HG03103 (cell line): ENCODE measurements around the gene VAMP7.
A peak's percentile ranks its signal among the peaks of the same experiment; 100 is the strongest.
"Not testable (repeated sequence)": the region's sequence is repeated elsewhere in the genome, so short reads cannot be mapped to it uniquely, and the experiment has no call there.

ENCODE experiments used
- ATAC-seq: cut with Tn5 transposase; IDR thresholded peaks from one replicate; pipeline ENCODE4 v1.9.1; 2021; ENCODE audit warnings: low read depth; ENCODE audit not compliant: unreplicated experiment

The VAMP7 gene

DNA sequence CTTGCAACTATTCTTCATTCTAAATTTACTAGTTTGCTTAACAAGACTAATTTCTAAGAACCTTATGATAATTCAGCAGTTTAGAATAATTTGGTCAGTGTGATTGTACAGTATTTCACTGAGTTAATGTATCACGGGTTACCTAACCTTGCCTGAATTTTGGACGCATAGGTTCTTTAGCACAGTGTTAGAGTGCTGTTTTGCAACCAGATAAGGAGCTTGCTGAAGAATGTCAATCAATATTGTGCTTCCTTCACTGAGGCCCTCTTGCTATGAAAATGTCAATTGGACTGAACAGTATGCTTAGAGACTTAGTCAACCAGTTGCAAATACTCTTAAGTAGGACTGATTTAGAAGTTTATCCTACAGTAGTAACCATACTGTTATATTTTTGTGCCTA, 19.6 kb downstream of the VAMP7 start:
- no peak for ATAC-seq

DNA sequence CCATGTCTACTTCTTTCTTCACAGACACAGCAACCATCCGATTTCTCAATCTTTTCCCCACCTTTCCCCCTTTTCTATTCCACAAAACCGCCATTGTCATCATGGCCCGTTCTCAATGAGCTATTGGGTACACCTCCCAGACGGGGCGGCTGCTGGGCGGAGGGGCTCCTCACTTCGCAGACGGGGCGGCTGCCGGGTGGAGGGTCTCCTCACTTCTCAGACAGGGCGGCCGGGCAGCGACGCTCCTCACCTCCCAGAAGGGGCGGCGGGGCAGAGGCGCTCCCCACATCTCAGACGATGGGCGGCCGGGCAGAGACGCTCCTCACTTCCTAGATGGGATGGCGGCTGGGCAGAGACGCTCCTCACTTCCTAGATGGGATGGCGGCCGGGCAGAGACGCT, 26.5 kb downstream of the VAMP7 start:
- ATAC-seq: not testable (repeated sequence)

DNA sequence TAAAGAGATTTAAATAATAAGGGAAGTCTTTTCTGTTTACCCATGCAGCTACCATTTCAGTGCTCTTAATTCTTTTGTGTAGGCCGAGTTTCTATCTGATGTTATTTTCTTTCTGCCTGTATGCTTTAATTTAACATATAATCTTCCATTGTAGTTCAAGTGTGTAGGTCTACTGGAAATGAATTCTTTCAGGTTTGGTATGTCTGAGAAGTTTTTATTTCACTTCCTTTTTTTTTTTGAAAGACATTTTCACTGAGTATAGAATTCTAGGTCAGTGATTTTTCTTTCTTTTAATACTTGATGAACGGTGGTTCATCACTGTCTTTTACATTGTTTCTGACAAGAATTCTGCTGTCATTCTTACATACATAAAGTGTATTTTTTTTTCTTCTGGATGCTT, 42.1 kb downstream of the VAMP7 start:
- no peak for ATAC-seq

DNA sequence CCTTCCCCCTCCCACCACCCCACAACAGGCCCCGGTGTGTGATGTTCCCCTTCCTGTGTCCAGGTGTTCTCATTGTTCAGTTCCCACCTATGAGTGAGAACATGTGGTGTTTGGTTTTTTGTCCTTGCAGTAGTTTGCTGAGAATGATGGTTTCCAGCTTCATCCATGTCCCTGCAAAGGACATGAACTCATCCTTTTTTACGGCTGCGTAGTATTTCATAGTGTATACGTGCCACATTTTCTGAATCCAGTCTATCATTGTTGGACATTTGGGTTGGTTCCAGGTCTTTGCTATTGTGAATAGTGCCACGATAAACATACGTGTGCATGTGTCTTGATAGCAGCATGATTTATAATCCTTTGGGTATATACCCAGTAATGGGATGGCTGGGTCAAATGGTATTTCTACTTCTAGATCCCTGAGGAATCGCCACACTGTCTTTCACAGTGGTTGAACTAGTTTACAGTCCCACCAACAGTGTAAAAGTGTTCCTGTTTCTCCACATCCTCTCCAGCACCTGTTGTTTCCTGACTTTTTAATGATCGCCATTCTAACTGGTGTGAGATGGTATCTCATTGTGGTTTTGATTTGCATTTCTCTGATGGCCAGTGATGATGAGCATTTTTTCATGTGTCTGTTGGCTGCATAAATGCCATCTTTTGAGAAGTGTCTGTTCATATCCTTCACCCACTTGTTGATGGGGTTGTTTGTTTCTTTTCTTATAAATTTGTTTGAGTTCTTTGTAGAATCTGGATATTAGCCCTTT, 49.9 kb downstream of the VAMP7 start:
- ATAC-seq: not testable (repeated sequence)

DNA sequence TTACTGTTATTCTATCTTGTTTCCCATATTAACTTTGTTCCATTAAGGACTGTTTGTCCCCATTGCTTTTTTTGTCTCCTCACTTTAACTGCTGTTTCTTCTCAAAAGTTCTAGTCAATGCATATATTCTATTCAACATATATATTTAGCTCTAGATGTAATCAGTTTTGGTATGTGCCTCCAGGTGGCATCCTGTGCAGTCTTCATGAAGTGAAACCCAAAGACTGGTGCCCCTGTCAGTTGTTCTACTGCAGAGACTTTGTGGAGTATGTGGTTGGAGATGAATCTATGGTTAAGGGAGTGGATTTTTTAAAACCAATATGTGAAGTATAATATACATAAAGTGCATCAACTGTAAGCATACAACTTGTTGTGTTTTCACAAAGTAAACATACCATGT, 57.0 kb downstream of the VAMP7 start:
- no peak for ATAC-seq

DNA sequence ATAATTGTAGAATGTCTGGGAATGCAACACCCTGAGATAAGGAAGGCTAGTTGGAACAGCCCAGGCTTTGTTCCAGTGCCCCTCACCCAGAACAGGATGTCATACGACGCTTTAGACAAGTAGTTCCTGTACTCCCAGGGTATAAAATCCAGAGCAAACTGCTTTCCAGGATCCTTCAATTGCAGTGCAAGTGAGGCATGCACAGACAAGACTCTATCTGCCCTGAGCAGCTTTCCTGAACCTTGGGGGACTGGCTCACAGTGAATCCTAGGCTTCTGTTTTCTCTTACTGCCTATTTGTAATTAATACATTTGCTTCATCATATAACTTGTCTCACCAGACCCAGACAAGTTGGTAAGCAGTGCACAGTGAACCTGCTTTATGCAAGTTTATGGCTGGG, 68.0 kb downstream of the VAMP7 start:
- ATAC-seq: no peak

DNA sequence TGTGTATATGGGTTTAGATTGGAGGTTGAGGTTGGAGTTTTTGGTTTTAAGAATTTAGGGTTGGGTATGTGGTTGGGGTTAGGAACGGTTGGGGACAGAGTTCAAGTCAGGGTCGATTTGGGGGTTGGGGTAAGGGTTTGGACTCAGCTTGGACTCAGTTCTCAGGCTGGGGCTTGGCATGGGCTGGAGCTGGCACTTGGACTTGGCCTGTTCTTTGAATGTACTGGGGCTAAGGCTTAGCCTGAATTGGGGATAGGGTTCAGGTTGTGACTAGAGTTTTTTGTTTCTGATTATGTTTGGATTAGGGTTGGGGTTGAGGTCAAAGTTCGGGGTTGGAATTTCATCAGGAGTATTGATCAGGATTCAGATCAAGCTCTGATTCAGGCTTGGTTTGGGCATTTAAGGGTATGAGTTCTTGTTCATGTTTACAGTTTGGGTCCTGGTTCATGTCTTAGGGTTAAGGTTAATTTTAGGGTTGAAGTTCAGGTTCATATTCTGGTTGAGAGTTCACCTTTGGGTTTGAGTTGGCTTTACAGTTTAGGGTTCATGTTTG, 70.2 kb downstream of the VAMP7 start:
- no peak for ATAC-seq

DNA sequence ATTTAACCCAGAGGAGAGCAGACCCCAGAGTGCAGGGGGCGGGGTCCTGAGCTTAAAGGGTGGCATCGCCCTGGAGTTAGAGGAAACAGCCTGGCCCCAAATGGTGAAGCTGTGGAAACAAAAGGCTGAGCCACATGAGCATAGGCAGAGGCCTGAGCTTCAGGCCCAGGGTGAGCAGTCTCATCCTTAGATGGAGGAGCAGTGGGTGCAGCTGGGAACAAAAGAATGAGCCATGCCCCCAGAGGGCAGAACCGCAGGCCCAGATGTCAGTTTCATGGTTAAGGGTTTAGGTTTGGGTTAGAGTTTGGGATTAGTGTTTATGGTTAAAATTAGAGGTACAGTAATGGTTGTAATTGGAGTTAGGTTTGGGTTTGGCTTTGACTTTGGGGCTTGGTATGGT, 71.9 kb downstream of the VAMP7 start:
- no peak for ATAC-seq

DNA sequence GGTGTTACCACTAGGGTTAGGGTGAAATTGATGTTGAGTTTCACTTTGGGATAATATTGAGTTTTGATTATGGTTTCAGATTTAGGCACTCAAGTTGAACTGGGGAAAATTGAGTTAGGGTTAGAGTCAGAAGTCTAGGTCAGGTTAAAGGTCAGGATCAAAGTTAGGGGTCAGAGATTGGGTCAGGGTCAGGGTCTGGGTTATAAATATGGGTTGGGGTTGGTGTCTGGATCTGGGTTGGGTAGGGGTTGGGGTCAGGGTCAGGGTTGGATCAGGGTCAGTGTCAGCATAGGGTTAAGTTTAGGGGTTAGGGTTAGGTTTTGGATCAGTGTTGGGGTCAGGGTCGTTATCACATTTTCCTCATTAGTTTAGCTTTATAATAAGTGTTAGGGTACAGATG, 73.6 kb downstream of the VAMP7 start:
- ATAC-seq: no peak

DNA sequence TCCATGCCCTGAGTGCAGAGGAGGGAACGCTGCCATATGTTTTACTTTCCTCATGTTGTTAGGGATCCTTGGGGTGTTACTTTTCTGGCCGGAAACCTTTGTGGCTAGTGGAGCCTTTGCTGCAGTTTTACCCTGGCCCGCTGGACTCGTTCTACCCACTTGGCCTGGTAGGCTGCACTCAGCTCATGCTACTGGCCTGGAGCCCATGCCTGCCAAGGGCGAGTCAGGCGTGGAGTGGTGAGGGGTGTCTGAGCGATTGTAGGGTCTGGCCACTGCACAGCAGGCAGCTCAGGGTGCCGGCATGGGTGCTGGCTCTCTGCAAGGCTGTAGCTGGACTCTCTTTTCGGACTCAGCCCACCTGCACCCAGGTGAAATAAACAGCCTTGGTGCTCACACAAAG, 75.0 kb downstream of the VAMP7 start:
- no peak for ATAC-seq

DNA sequence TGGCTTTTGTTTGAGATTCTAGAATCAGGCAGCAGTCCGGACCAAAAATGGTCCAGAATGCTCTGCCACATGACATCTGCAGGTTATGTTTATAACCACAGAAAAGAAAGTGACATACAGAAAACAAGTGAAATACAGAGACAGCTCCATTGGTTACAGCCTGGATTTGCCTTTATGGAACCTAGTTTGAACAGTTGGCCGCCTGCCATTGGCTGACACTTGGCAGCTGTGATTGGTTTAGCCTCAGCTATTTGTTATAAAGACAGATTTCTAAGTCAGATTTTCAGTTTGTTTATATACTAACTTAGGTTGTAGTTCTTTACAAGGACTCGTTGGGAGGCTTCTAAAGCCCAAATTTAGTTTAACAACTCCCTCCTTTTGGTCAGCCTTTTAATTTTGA, 75.5 kb downstream of the VAMP7 start:
- ATAC-seq: no peak

DNA sequence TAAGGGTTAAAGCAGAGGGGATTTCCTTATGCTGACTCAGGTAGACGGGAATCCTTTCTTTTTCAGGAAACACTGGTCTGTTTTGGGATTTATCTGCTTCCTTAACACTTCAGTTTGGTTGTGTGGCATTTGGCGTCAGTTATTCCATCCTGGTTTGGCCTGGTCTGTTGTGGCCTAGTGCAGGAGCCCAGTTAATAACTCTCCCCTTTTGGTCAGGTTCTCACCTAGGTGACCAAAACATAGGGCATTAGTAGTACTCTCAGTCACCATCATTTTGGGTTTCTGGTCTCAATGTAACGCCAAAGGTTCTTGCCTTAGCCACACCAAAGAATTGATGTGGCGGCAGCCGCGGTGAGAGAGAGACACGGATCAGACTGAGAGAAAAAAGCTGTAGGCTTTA, 76.7 kb downstream of the VAMP7 start:
- ATAC-seq: no peak

DNA sequence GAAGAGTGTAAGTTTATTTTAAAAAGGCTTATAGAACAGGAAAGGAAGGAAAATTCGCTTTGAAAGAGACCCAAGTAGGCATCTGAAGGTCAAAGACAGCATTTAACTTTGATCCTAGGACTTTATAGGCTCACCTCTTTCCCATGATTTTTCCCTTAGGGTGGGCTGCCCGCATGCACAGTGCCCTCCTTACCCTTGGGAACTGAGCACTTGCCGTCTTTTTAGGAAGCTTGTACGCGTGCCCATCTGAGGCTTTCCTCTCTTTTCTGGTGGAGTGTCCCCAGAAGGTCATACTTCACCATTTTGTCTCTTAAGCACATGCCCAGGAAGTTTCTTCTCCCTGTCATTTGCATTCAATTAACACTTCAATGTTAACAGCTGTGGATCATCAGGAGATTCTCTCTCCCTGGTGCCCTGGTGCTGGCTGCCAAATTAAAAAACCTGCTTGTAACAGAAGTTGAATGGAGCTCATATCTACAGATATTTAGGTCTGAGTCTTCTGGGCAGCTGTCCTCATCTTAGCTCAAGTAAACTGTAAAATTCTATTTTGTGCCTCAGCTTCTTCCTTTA, 78.0 kb downstream of the VAMP7 start:
- ATAC-seq: no peak

DNA sequence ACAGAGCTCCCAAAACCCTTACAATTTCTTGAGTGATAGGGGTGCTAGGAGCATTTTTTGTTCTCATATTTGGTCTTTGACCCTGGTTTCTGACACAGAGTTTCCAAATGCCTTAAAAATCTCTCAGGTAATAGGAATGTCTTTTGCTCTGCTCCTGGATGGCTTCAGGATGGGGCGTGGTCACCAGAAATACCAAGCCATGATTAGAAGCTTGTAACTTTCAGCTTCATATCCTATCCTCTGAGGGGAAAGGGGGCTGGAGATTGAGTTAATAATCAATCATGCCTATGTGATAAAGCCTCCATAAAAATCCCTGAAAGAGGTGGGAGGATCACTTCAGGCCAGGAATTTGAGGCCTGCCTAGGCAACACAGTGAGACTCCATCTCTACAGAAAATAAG, 81.8 kb downstream of the VAMP7 start:
- no peak for ATAC-seq

DNA sequence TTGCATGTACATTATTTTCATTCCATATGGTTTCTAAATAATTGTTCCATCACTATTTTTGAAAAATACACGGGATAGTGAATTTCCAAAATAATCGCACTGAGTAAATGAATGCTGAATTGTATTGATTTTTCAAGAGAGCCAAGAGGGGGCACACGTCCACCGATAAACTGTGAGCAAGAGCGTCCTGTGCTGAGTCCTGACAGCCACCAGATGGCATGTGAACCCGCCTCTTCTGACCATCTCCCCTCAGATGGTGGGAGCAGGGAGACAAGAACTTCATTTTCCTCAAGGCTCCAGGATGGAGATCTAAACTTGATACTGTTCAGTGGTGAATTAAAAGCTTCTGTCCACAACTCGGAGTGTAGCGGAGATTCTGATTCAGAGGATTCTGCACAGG, 85.7 kb downstream of the VAMP7 start:
- peak; percentile 56 for ATAC-seq

DNA sequence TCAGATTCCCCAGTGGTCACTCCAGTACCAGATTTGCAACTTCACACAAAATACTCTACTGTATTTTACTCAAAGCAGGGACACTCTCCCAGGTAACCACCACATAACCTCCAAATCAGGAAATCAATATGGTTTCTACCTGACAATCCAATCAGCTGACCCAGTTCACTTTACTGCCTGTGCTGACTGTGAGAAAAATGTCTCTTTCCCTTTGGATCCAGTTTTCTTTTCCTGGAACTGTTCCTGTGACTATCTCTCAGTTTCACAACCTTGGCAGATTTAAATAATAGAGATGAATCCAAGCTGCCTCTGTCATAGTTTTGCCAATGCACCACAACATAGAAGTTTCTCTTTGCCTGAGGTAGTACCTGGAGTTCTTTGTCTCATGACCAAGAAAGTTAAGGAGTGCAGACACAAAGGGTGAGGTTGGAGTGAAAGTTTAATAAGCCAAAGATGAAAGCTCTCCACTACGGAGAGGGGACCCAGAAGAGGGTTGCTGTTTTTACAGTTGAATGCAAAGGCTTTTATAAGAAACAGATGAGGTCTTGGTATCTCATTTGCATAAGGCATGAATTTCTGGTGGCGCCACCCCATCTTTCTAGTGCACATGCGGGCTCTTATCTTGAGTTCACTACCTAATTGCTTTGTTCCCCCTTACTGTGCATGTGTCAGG, 86.6 kb downstream of the VAMP7 start:
- no peak for ATAC-seq

DNA sequence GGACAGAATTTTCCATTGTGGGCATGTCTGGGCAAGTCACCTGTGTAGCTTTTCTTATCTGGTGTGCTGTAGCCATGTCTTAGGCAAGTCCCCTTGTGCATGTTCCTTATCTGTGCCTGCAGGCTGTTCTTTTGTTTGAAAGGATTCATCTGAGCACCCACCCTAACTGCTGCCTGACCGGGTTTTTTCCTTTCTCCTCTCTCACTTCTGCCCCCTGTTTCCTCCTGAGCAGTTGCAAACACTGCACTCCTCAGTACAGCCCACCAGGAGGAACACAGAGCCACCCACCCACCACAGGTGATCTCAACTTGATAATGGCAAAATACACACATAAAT, 87.1 kb downstream of the VAMP7 start:
- ATAC-seq: no peak

DNA sequence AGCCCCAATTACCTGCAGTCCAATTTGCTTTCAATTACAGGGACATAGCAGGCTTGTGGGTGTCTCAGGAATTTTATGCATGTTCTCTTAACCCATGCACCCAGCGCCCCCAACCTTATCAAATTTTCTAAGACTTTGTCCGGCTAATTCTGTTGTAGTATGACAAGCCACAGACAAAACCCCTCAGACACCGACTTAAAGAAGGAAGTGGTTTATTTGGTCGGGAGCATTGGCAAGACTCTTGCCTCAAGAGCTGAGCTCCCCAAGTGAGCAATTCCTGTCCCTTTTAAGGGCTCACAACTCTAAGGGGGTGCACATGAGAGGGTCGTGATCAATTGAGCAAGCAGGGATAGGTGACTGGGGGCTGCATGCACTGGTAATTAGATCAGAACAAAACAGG, 87.6 kb downstream of the VAMP7 start:
- no peak for ATAC-seq

DNA sequence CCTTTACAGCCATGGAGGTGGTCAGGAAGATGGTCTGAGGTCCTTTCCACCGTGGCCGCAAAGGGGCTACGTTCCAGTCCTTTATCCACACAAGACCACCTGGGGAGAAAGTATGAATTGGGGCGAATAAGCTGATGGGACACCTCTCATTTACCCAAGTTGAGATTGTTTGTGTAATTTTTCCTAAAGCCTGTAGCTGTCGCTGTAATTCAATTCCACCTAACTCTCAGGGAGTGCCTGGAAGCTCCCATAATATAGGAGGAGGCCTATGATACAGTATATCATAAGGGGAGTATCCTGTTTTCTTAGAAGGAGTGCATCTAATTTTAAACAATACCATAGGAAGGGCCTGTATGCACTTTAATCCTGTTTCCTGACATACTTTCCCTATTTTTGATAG, 90.5 kb downstream of the VAMP7 start:
- not testable (repeated sequence) for ATAC-seq

DNA sequence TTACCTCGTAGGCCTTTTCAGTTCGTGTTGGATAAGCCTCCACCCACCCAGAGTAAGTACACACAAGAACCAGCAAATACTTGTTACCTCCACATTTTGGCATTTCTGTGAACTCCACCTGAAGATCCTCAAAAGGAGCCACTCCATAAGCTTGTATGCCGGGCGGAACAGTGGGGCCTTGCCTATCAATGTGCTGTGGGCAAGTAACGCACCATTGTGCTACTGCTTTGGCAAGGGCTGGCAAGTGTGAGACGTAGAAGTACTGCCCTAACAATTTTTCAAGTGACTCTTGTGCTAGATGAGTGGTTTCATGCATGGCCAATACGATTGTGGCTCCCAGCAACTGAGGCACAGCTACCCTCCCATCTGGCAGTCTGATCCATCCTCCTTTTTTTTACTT, 91.1 kb downstream of the VAMP7 start:
- not testable (repeated sequence) for ATAC-seq

DNA sequence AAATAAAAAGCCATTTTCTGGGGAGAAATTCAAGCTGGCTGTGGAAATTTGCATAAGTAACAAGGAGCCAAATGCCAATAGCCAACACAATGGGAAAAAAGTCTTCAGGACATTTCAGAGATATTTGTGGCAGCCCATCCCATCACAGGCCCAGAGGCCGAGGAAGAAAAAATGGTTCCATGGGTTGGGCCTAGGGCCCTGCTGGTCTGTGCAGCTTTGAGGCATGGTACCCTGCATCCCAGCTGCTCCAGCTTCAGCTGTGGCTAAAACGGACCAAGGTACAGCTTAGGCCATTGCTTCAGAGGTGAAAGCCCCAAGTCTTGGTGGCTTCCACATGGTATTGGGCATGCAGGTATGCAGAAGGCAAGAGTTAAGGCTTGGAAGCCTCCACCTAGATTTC, 102.2 kb downstream of the VAMP7 start:
- ATAC-seq: no peak

DNA sequence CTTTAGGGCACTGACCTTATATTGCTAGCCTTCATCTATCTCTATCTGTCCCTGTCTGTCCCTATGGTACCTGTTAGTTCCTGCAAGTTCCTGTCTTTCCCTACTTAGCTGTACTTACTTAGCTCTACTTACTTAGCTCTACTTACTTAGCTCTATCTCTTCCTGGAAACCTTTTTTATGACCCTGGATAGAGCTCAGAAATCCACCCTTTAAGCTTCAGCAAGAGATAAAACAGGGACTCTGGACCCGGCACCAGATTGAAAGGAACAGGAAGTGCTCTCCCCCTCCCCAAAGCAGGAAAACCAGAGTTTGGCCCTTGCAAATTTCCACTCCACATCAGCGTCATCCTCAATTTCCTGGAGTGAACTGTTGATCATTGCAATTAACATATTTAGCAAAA, 104.1 kb downstream of the VAMP7 start:
- ATAC-seq: no peak
